Measurements from ENCODE around the gene KRT23.

DNA sequence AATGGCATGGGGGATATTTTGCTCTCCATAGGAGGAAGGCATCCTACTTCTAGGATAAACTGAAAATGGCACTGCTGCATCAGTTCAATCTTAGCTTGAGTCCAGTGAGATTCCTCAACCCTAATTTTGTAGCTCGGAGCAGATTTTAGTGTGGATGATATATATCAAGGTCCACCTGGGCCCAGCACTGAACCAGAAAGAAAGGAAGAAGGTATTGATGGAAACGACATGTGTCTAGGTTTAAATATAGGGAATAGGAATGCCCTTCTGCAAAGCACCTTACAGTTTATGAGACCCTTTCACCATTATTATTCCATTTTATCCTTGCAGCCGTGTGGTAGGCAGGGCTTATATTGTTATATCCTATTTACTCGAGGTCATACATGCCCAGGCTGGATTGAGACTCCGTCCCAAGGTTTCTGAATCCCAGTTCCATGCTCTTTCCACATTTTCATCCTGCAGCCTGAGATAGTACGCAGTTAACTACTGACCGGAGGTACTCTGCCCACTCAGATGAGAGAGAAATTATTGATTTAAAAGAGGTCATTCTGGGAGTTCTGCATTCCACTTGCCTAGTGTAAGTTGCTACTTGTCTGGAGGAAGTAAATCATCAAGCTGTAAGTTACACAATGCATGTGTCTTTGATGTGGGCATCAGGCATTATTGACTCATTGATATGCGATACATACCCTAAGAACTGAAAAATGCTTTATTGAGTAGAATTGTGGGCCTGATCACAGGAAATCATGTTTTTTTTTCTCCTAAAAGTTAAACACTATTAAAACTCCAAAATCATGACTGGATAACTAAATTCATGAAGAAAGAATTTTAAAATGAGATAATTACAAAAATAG is 19.2 kb upstream of the KRT23 start:
- TF ChIP-seq ZNF274 (IDR thresholded peaks at IDR 0.05; ENCODE audit: low read depth, low read length) (no peak), SUZ12 (IDR thresholded peaks at IDR 0.05; ENCODE audit: extremely low read depth, insufficient read depth, insufficient read length) (no peak), YY1 (IDR thresholded peaks at IDR 0.05; ENCODE audit: insufficient read depth, insufficient read length) (no peak)
